ENCODE measurements around the gene TRAPPC6A. TPM values are rescaled to one million over a fixed set of nuclear protein-coding genes. Genes with fewer than 3 reads are reported as not detected.

Gene TRAPPC6A
- total and polyA plus RNA-seq, 11 donors = 7.7 to 22.8 (median 18.6) TPM

DNA sequence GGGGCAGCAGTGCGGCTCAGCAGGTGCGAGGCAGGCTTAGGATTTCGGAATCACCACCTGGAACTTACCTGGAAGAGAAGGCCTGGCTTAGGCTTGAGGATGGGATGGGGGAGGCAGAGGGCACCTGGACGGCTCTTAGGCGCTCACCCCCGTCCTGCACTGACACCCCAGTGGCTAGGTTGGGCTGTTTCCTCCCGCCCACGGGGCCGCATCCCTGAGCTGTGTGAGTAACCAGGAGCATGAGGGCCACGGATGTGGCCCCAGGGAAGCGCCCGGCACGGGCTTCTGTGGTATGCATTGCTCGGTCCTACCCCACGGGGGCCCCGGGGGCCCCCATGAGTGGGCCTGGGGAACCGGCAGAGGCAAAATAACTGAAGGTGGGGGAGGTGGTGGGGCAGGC is 14.9 kb downstream of the TRAPPC6A start:
- no peak for DNase-seq
- ATAC-seq = no peak
- H3K27ac ChIP-seq = no peak overlapping the region
- peaks cover 0 to 29% (median 11%) of the 10 kb centered on the region in 9 donors for H3K27me3 ChIP-seq
- H3K4me3 ChIP-seq = no peak overlapping the region
- intact Hi-C loops (cut with DNase I) = loop anchor here in 1 of 10 donors (10.0 kb wide), 1 partner anchor 172 kb away; no protein-coding TSS in a partner anchor
- 88 to 94% (median 90%) methylated on average over 9 to 17 of the region's 17 CpGs for whole genome bisulfite sequencing, 4 donors
- no peaks in the 10 kb centered on the region for H3K36me3 ChIP-seq
- TF ChIP-seq, protein P1, sequence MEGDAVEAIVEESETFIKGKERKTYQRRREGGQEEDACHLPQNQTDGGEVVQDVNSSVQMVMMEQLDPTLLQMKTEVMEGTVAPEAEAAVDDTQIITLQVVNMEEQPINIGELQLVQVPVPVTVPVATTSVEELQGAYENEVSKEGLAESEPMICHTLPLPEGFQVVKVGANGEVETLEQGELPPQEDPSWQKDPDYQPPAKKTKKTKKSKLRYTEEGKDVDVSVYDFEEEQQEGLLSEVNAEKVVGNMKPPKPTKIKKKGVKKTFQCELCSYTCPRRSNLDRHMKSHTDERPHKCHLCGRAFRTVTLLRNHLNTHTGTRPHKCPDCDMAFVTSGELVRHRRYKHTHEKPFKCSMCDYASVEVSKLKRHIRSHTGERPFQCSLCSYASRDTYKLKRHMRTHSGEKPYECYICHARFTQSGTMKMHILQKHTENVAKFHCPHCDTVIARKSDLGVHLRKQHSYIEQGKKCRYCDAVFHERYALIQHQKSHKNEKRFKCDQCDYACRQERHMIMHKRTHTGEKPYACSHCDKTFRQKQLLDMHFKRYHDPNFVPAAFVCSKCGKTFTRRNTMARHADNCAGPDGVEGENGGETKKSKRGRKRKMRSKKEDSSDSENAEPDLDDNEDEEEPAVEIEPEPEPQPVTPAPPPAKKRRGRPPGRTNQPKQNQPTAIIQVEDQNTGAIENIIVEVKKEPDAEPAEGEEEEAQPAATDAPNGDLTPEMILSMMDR (IDR thresholded peaks at IDR 0.05) = no peak
- TF ChIP-seq POLR2A (IDR thresholded peaks at IDR 0.05) = no peak
- peaks cover 0 to 33% (median 18%) of the 10 kb centered on the region in 12 donors for H3K4me1 ChIP-seq
- no peaks in the 10 kb centered on the region for H3K9me3 ChIP-seq

DNA sequence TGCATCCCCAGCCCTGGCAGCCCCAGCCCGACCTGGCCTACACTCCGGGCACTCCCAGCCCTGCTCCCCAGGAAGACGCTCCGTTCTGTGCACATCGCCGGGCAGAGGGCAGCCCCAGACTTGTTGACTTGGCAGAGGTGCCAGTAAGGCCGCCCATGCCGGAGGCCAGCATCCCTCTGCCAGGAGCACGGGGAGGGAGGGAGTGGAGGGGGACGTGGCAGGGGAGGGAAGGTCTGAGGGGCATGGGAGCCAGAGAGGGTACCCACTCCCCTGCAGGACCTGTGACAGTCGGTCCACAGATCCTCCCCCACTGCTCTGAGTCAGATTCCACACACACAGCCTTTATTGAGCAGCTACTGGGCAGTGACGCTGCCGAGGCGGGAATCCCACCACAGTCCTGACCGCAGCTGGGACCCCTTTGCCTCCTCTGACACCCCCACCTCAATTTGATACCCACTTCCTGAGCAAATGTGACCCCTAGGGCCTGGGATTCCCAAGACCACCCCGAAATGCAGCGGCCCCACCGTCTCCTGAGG is 15.4 kb downstream of the TRAPPC6A start:
- intact Hi-C loops (cut with DNase I) = loop anchor here in 1 of 10 donors (10.0 kb wide), 1 partner anchor 172 kb away; no protein-coding TSS in a partner anchor
- 72 to 88% (median 86%) methylated on average over 17 to 18 of the region's 18 CpGs for WGBS, 4 donors
- H3K36me3 ChIP-seq = no peaks in the 10 kb centered on the region
- ATAC-seq (no peak), DNase-seq (no peak)
- peaks cover 0 to 33% (median 18%) of the 10 kb centered on the region in 12 donors for H3K4me1 ChIP-seq
- no peak overlapping the region for H3K4me3 ChIP-seq
- TF ChIP-seq, protein P1 (IDR thresholded peaks at IDR 0.05) = no peak
- no peak for TF ChIP-seq POLR2A (IDR thresholded peaks at IDR 0.05)
- no peaks in the 10 kb centered on the region for H3K9me3 ChIP-seq
- H3K27me3 ChIP-seq = peaks cover 0 to 32% (median 11%) of the 10 kb centered on the region in 9 donors
- no peak overlapping the region for H3K27ac ChIP-seq

DNA sequence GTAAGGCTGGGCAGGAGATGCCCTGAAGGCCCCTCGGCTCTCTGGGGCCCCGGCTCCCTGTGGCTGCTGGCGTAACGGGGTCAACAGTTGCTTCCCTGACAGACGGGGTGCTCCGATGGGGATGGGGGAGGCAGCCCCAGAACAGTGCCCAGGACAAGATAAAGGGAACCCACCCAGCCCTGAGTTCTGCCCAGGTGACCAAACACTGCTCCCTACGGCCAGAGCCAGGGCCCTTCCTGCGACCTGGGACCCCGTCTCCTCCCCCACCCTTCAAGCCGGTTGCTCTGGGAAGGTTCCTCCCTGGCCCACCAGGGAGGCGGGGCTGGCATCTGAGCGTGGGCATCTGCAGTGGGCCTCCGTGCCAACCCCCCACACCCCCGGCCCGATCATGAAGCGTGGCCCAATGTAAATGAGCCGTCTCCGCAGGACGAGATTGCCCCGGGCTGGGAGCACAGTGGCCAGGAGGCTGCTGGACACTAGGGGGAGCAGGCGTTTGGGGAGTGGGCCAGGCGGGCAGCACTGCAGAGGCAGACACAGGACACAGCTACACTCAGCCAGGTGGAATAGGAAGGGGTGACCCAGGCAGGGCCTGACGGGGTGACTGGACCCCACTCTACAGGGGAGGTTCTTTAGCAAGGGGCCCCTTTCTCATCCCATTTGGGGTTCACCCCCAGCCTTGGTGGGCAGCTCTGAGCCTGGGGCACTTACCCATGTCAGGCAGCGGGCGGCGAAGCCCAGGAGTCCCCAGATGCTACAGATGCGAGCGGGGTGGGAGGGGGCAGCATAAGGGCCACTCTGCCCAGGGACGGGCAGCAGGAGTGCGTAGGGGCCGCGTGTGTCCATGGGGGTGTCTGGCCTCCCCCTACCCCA is 16.1 kb downstream of the TRAPPC6A start:
- H3K36me3 ChIP-seq = no peaks in the 10 kb centered on the region
- no peak for TF ChIP-seq POLR2A (IDR thresholded peaks at IDR 0.05)
- TF ChIP-seq, protein P1 (IDR thresholded peaks at IDR 0.05) = peak; percentile 7 to 55 (median 38)
- H3K27me3 ChIP-seq = peaks cover 0 to 32% (median 11%) of the 10 kb centered on the region in 9 donors
- peaks cover 0 to 28% (median 17%) of the 10 kb centered on the region in 12 donors for H3K4me1 ChIP-seq
- DNase-seq (no peak), ATAC-seq (peak in 3 of 4 donors; percentile 9 to 42 (median 19))
- 41 to 44% (median 44%) methylated on average over 22 to 32 of the region's 32 CpGs for WGBS, 4 donors
- intact Hi-C loops (cut with DNase I) = loop anchor here in 1 of 10 donors (10.0 kb wide), 1 partner anchor 173 kb away; no protein-coding TSS in a partner anchor
- H3K27ac ChIP-seq = no peak overlapping the region
- H3K9me3 ChIP-seq = no peaks in the 10 kb centered on the region
- H3K4me3 ChIP-seq = no peak overlapping the region
